Adrenal gland (tissue), 12 donors: Measurements from ENCODE around the gene ALG3. TPM values are rescaled to one million over a fixed set of nuclear protein-coding genes. Genes with fewer than 3 reads are reported as not detected.

Source experiments
- DNase-seq, 7 donors: peaks; one replicate each; pipeline ENCODE4 v3.0.0-alpha.2; 2019 to 2020
- H3K27ac ChIP-seq, 5 donors: fragments of 200-600 bp; sonication (generic) in 4 of 5; 1 replicate in 3 of 5; 2 replicates in 2 of 5; pipeline versions ENCODE4 v1.5.1 to v1.8.0; 2016 to 2020; ENCODE audit warnings: mild to moderate bottlenecking in 1 of 5
- H3K27me3 ChIP-seq: fragments of 200-600 bp; 2 replicates; pipeline ENCODE4 v1.8.0; 2021
- H3K36me3 ChIP-seq, 2 donors: fragments of 200-600 bp; replicated peaks in 1 of 2; 1 replicate in 1 of 2; 2 replicates in 1 of 2; pipeline versions ENCODE4 v1.5.1 to v1.8.0; 2018 to 2022
- H3K4me1 ChIP-seq, 2 donors: fragments of 200-600 bp; replicated peaks in 1 of 2; 1 replicate in 1 of 2; 2 replicates in 1 of 2; pipeline versions ENCODE4 v1.5.1 to v1.8.0; 2018 to 2021
- H3K4me3 ChIP-seq, 4 donors: fragments of 200-600 bp; sonication (generic) in 3 of 4; one replicate each; pipeline ENCODE4 v1.5.1; 2016 to 2018
- H3K9me3 ChIP-seq, 3 donors: fragments of 200-600 bp; sonication (generic) in 1 of 3; replicated peaks in 1 of 3; 1 replicate in 2 of 3; 2 replicates in 1 of 3; pipeline versions ENCODE4 v1.5.1 to v1.8.0; 2016 to 2021
- POLR2A ChIP-seq, 2 donors: fragments of 450-650 bp; IDR thresholded peaks; one replicate each; pipeline ENCODE4 v1.6.1; 2017; ENCODE audit warnings: antibody characterized with exemption in 2 of 2, mild to moderate bottlenecking in 2 of 2, moderate library complexity in 1 of 2
- WGBS, 4 donors: extraction: QIAGEN DNeasy Blood & Tissue Kit in 2 of 4; methylation state at CpG; one replicate each; pipeline versions ENCODE4 v1.1.5 to v1.1.7; 2013 to 2017; 5-methylcytosine and 5-hydroxymethylcytosine counted together
- intact Hi-C, 2 donors: fragments of 100-400 bp; cut with DNase I; formaldehyde crosslinking; loops; one replicate each; pipeline versions ENCODE4 v1.14.1 to v1.15.0; 2022 to 2023
- polyA plus RNA-seq, 3 donors: library from polyadenylated mRNA; stranded (reverse); fragments of 200-250 nt in 2 of 3; fragments of 350-450 nt in 1 of 3; fragmentation: Illumina TruSeq in 1 of 3; extraction: RNeasy Lipid Tissue Mini Kit (QIAGEN cat#74804) in 1 of 3; gene quantifications; one replicate each; pipeline ENCODE4 v1.2.3, GENCODE V29; 2013 to 2014
- total RNA-seq, 9 donors: library from RNA; depleted of rRNA in 4 of 9; stranded (reverse); fragments of >200 nt in 4 of 9; fragments of 120-200 nt in 1 of 9; fragmentation: NEBNext Ultra II Directional in 1 of 9; extraction: Animal tissue kit (Norgen Biotek cat#: 25700) in 1 of 9; gene quantifications; one replicate each; pipeline versions ENCODE4 v1.1.0 to v1.2.4, GENCODE V29; 2013 to 2023
- TF ChIP-seq, protein P1 (sequence below), 6 experiments: fragments of 450-650 bp in 4 of 6; fragments of 200-600 bp in 2 of 6; sonication (generic) in 1 of 6; IDR thresholded peaks; 1 replicate in 5 of 6; 2 replicates in 1 of 6; pipeline versions ENCODE4 v1.5.1 to v1.8.0; 2016 to 2021; ENCODE audit warnings: antibody characterized with exemption in 6 of 6, mild to moderate bottlenecking in 2 of 6, moderate library complexity in 1 of 6
- donor health status: healthy with polysubstance abuse.
- donor health status: Bipolar disorder and iron deficiency.
- donor health status: DM: yes; HTN: yes; CAD: no.
- donor health status: DM: no; HTN: no; CAD: no.
- donor health status: DM: no; HTN: no; CAD: no.
- donor health status: DM: yes; HTN: yes; CAD: no.

The ALG3 gene
- total and polyA plus RNA-seq, 12 donors: 27.7 to 107 (median 56.5) TPM

DNA sequence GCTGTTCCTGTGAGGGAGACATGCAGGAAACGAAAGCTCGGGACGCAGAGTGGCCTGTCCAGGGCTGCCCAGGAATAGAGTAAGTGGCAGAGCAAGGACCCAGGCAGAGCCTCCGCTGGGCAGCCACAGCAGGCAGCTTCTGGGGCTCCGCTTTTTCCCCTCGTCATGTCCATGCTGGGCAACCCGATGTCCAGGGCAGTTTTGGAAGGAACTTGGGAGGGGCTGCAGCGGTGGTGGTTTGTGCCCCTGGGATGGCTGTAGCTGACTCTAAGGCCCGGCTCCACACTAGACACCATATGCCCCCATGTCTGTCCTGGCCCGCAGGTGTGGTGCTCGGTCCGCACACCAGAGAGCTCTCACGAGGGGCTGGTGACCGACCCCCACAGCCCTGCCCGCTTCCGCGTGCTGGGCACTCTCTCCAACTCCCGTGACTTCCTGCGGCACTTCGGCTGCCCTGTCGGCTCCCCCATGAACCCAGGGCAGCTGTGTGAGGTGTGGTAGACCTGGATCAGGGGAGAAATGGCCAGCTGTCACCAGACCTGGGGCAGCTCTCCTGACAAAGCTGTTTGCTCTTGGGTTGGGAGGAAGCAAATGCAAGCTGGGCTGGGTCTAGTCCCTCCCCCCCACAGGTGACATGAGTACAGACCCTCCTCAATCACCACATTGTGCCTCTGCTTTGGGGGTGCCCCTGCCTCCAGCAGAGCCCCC is 43.1 kb upstream of the ALG3 start:
- H3K4me1 ChIP-seq: no peaks in the 10 kb centered on the region
- 79 to 94% (median 86%) methylated on average over 7 to 21 of the region's 21 CpGs for WGBS, 4 donors
- no peaks in the 10 kb centered on the region for H3K36me3 ChIP-seq
- no peaks in the 10 kb centered on the region for H3K9me3 ChIP-seq
- H3K27ac ChIP-seq: no peak overlapping the region
- no peak for TF ChIP-seq POLR2A (IDR thresholded peaks at IDR 0.05)
- TF ChIP-seq, protein P1, sequence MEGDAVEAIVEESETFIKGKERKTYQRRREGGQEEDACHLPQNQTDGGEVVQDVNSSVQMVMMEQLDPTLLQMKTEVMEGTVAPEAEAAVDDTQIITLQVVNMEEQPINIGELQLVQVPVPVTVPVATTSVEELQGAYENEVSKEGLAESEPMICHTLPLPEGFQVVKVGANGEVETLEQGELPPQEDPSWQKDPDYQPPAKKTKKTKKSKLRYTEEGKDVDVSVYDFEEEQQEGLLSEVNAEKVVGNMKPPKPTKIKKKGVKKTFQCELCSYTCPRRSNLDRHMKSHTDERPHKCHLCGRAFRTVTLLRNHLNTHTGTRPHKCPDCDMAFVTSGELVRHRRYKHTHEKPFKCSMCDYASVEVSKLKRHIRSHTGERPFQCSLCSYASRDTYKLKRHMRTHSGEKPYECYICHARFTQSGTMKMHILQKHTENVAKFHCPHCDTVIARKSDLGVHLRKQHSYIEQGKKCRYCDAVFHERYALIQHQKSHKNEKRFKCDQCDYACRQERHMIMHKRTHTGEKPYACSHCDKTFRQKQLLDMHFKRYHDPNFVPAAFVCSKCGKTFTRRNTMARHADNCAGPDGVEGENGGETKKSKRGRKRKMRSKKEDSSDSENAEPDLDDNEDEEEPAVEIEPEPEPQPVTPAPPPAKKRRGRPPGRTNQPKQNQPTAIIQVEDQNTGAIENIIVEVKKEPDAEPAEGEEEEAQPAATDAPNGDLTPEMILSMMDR (IDR thresholded peaks at IDR 0.05): no peak
- no peaks in the 10 kb centered on the region for H3K27me3 ChIP-seq
- no peak for DNase-seq
- intact Hi-C loops: loop anchor here in 1 of 2 donors (5.0 kb wide), 1 partner anchor 395 kb away; no protein-coding TSS in a partner anchor
- no peak overlapping the region for H3K4me3 ChIP-seq

DNA sequence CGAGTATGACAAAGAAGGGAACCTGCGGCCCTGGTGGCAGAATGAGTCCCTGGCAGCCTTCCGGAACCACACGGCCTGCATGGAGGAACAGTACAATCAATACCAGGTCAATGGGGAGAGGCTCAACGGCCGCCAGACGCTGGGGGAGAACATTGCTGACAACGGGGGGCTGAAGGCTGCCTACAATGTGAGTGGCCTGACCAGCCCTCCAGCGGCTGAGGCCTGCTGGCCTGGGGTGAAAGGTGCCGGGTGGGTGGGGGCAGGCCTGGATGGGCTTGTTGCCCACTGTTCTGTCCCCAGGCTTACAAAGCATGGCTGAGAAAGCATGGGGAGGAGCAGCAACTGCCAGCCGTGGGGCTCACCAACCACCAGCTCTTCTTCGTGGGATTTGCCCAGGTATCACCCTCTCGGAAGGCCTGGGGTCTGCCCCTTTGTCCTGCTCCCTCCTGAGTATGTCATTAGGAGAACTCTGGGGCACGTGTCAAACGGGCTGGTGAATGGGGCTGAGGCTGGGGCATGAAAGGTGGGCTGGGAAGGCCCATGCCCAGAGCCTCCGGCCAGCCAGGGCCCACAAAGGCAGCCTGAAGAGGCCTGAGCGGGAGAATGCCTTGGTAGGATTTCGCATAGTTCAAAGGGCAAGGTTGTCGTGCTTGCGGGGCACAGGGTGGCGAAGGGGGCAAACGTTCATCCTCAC is 42.4 kb upstream of the ALG3 start:
- Histone ChIP-seq H3K27ac (no peak overlapping the region), H3K4me3 (no peak overlapping the region), H3K36me3 (no peaks in the 10 kb centered on the region), H3K4me1 (no peaks in the 10 kb centered on the region), H3K27me3 (no peaks in the 10 kb centered on the region), H3K9me3 (no peaks in the 10 kb centered on the region)
- 79 to 87% (median 84%) methylated on average over 15 to 22 of the region's 22 CpGs for WGBS, 4 donors
- intact Hi-C loops: loop anchor here in 1 of 2 donors (5.0 kb wide), 1 partner anchor 394 kb away; no protein-coding TSS in a partner anchor
- TF ChIP-seq, protein P1 (IDR thresholded peaks at IDR 0.05): no peak
- TF ChIP-seq POLR2A (IDR thresholded peaks at IDR 0.05): no peak
- DNase-seq: no peak

DNA sequence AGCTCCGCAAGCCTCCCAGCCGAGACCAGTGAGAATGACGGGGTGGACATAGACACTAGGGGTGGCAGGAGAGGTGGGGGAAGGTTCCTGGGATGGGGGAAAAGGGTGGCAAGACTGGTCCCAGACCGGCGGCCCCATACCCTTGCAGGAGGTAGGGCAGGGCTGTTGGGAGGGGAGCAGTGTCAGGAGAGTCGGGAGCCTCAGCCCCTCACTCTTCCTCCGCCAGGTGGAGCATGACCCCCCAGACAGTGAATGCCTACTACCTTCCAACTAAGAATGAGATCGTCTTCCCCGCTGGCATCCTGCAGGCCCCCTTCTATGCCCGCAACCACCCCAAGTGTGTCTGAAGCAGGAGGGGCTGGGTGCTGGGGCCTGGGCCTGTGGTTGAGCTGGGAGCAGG is 41.6 kb upstream of the ALG3 start:
- H3K27me3 ChIP-seq: no peaks in the 10 kb centered on the region
- H3K4me3 ChIP-seq: no peak overlapping the region
- H3K27ac ChIP-seq: no peak overlapping the region
- DNase-seq: no peak
- TF ChIP-seq POLR2A (IDR thresholded peaks at IDR 0.05): no peak
- TF ChIP-seq, protein P1 (IDR thresholded peaks at IDR 0.05): no peak
- H3K4me1 ChIP-seq: no peaks in the 10 kb centered on the region
- no peaks in the 10 kb centered on the region for H3K9me3 ChIP-seq
- 81 to 89% (median 82%) methylated on average over 7 to 10 of the region's 10 CpGs for WGBS, 4 donors
- intact Hi-C loops: loop anchor here in 1 of 2 donors (5.0 kb wide), 1 partner anchor 393 kb away; no protein-coding TSS in a partner anchor
- H3K36me3 ChIP-seq: no peaks in the 10 kb centered on the region

DNA sequence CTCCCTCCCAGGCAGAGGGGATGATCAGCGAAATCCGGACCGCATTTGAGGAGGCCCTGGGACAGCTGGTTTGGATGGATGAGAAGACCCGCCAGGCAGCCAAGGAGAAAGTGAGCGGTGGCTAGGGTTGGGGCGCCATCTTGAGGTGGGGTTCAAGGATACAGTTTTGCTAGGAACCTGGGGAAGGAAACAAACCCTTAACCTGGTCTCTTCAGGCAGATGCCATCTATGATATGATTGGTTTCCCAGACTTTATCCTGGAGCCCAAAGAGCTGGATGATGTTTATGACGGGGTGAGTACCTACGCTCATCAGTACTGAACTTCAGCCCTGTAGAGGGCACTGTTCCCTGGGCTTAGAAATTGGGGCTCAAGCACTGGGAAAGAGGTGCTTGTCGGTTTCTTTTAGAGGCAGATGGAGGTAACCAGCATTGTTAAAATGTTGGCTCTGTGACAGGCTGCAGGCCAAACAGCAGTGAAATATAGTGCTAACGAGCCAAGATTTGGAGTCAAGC is 40.7 kb upstream of the ALG3 start:
- no peak for TF ChIP-seq POLR2A (IDR thresholded peaks at IDR 0.05)
- TF ChIP-seq, protein P1 (IDR thresholded peaks at IDR 0.05): peak; percentile 42 to 62 (median 50)
- Histone ChIP-seq H3K9me3 (no peaks in the 10 kb centered on the region), H3K27ac (no peak overlapping the region), H3K27me3 (no peaks in the 10 kb centered on the region), H3K36me3 (no peaks in the 10 kb centered on the region), H3K4me3 (no peak overlapping the region), H3K4me1 (no peaks in the 10 kb centered on the region)
- intact Hi-C loops: loop anchor here in 1 of 2 donors (10.0 kb wide), 1 partner anchor 395 kb away; no protein-coding TSS in a partner anchor
- WGBS, 4 donors: 4 to 12% (median 8%) methylated on average over 10 of the region's 10 CpGs
- peak in 5 of 7 donors; percentile 46 to 73 (median 59) for DNase-seq
